ENCODE results near the gene DCC. TPM values are rescaled to one million over a fixed set of nuclear protein-coding genes. Genes with fewer than 3 reads are reported as not detected.
"Not testable (repeated sequence)": the region's sequence is repeated elsewhere in the genome, so short reads cannot be mapped to it uniquely, and the experiment has no call there.

DCC gene
- total RNA-seq, 1 experiment from 2014 or later, result not detected

- Histone ChIP-seq H2AFZ (no peak overlapping the region), H4K20me1 (ENCODE audit: insufficient read depth) (no peaks in the 10 kb centered on the region; the same call in 1 of the 2 replicates), H3K27me3 (ENCODE audit: insufficient read depth, low read depth) (no peaks in the 10 kb centered on the region), H3K4me1 (replicated peaks; ENCODE audit: insufficient read depth) (no peaks in the 10 kb centered on the region), H3K4me3 (no peak overlapping the region), H3K9me3 (ENCODE audit: insufficient read depth, low read depth) (no peaks in the 10 kb centered on the region), H3F3A (ENCODE audit: insufficient read depth, low read depth) (no peaks in the 10 kb centered on the region), H3K36me3 (ENCODE audit: low read depth) (no peaks in the 10 kb centered on the region), H3K9me2 (ENCODE audit: insufficient read depth) (no peaks in the 10 kb centered on the region), H3K27ac (no peak overlapping the region), H3K79me2 (ENCODE audit: low read depth) (no peaks in the 10 kb centered on the region), H3K4me2 (no peak overlapping the region)
- BruUV-seq (replicated peaks), result no TSS peak
- TF ChIP-seq CTCF (conservative IDR thresholded peaks at IDR 0.05) (no peak), EZH2 (IDR thresholded peaks at IDR 0.05; ENCODE audit: low read depth) (no peak)
- no peak for DNase-seq
- intact Hi-C loops (cut with micrococcal nuclease; ENCODE audit: unreplicated experiment), result no loop called here
- ChIA-PET POLR2A (ENCODE audit: unreplicated experiment) (no interaction called here), CTCF (no interaction called here)
Observed at GRCh38 chr18:53467756-53468155, 1127.8 kb downstream of the DCC start.

- H3K4me2 ChIP-seq; CTCF ChIA-PET; H3F3A ChIP-seq (ENCODE audit: insufficient read depth, low read depth); H3K4me3 ChIP-seq; intact Hi-C loops (cut with micrococcal nuclease; ENCODE audit: unreplicated experiment); H2AFZ ChIP-seq; DNase-seq; H3K9me2 ChIP-seq (ENCODE audit: insufficient read depth); H3K79me2 ChIP-seq (ENCODE audit: low read depth); H3K27me3 ChIP-seq (ENCODE audit: insufficient read depth, low read depth); H3K4me1 ChIP-seq (replicated peaks; ENCODE audit: insufficient read depth); POLR2A ChIA-PET (ENCODE audit: unreplicated experiment); H3K27ac ChIP-seq; H3K9me3 ChIP-seq (ENCODE audit: insufficient read depth, low read depth); H4K20me1 ChIP-seq (ENCODE audit: insufficient read depth); H3K36me3 ChIP-seq (ENCODE audit: low read depth); BruUV-seq (replicated peaks): not testable (repeated sequence)
Observed at GRCh38 chr18:53468173-53468572, 1128.2 kb downstream of the DCC start.

GRCh38 chr18:53472546-53472945, 1132.5 kb downstream of the DCC start:
- no TSS peak for BruUV-seq (replicated peaks)
- Histone ChIP-seq H3K4me3 (no peak overlapping the region), H3K4me2 (no peak overlapping the region), H3K79me2 (ENCODE audit: low read depth) (no peaks in the 10 kb centered on the region), H3F3A (ENCODE audit: insufficient read depth, low read depth) (no peaks in the 10 kb centered on the region), H3K9me3 (ENCODE audit: insufficient read depth, low read depth) (no peaks in the 10 kb centered on the region), H4K20me1 (ENCODE audit: insufficient read depth) (no peaks in the 10 kb centered on the region; the same call in 1 of the 2 replicates), H2AFZ (no peak overlapping the region), H3K27ac (no peak overlapping the region), H3K9me2 (ENCODE audit: insufficient read depth) (no peaks in the 10 kb centered on the region), H3K4me1 (replicated peaks; ENCODE audit: insufficient read depth) (no peaks in the 10 kb centered on the region), H3K27me3 (ENCODE audit: insufficient read depth, low read depth) (no peaks in the 10 kb centered on the region), H3K36me3 (ENCODE audit: low read depth) (no peaks in the 10 kb centered on the region)
- intact Hi-C loops (cut with micrococcal nuclease; ENCODE audit: unreplicated experiment), result no loop called here
- CTCF ChIA-PET, result no interaction called here
- no peak for DNase-seq
- POLR2A ChIA-PET (ENCODE audit: unreplicated experiment), result no interaction called here
- TF ChIP-seq CTCF (conservative IDR thresholded peaks at IDR 0.05) (no peak), EZH2 (IDR thresholded peaks at IDR 0.05; ENCODE audit: low read depth) (no peak)

GRCh38 chr18:53478155-53478554, 1138.2 kb downstream of the DCC start:
- DNase-seq, result no peak
- Histone ChIP-seq H3K36me3 (ENCODE audit: low read depth) (no peaks in the 10 kb centered on the region), H3K9me2 (ENCODE audit: insufficient read depth) (no peaks in the 10 kb centered on the region), H4K20me1 (ENCODE audit: insufficient read depth) (no peaks in the 10 kb centered on the region), H2AFZ (no peak overlapping the region), H3K4me2 (no peak overlapping the region), H3K27me3 (ENCODE audit: insufficient read depth, low read depth) (no peaks in the 10 kb centered on the region), H3K9me3 (ENCODE audit: insufficient read depth, low read depth) (no peaks in the 10 kb centered on the region), H3K4me3 (no peak overlapping the region), H3K27ac (no peak overlapping the region), H3K4me1 (replicated peaks; ENCODE audit: insufficient read depth) (no peaks in the 10 kb centered on the region), H3F3A (ENCODE audit: insufficient read depth, low read depth) (no peaks in the 10 kb centered on the region), H3K79me2 (ENCODE audit: low read depth) (no peaks in the 10 kb centered on the region)
- TF ChIP-seq EZH2 (IDR thresholded peaks at IDR 0.05; ENCODE audit: low read depth) (no peak), CTCF (conservative IDR thresholded peaks at IDR 0.05) (no peak)
- BruUV-seq (replicated peaks), result no TSS peak
- intact Hi-C loops (cut with micrococcal nuclease; ENCODE audit: unreplicated experiment), result no loop called here
- CTCF ChIA-PET, result no interaction called here
- POLR2A ChIA-PET (ENCODE audit: unreplicated experiment), result no interaction called here

Measured in PC-9 (cell line).